ENCODE measurements around the gene PPP6R1. TPM values are rescaled to one million over a fixed set of nuclear protein-coding genes. Genes with fewer than 3 reads are reported as not detected.

Gene PPP6R1
- total and polyA plus RNA-seq, 2 of the 13 experiments (the other 11 are each of a cell fraction or from before 2014, with no cell fraction given), result 25.8 to 54.0 TPM

GRCh38 chr19:55301459-55302317 is 42.9 kb upstream of the PPP6R1 start (continued):
- no peak for TF ChIP-seq ZNF773 (CRISPR knock-in tag; IDR thresholded peaks at IDR 0.05; ENCODE audit: borderline replicate concordance)
- no peak for TF ChIP-seq ZNF329 (CRISPR knock-in tag; IDR thresholded peaks at IDR 0.05; ENCODE audit: low read depth)
- TF ChIP-seq PBX2 (CRISPR knock-in tag; IDR thresholded peaks at IDR 0.05), result no peak
- TF ChIP-seq ZFP1 (CRISPR knock-in tag; IDR thresholded peaks at IDR 0.05), result no peak
- TF ChIP-seq KDM3A (CRISPR knock-in tag; IDR thresholded peaks at IDR 0.05; ENCODE audit: low read depth), result peak; percentile 67; the same call in 1 of the 2 replicates
- TF ChIP-seq E2F1 (CRISPR knock-in tag; IDR thresholded peaks at IDR 0.05), result no peak
- no peak for TF ChIP-seq SATB2 (CRISPR knock-in tag; IDR thresholded peaks at IDR 0.05)
- TF ChIP-seq ZNF512 (CRISPR knock-in tag; IDR thresholded peaks at IDR 0.05), result no peak
- TF ChIP-seq ZNF710 (CRISPR knock-in tag; IDR thresholded peaks at IDR 0.05; ENCODE audit: borderline replicate concordance), result no peak
- TF ChIP-seq KDM2A (CRISPR knock-in tag; IDR thresholded peaks at IDR 0.05; ENCODE audit: borderline replicate concordance, low read depth), result 0 out of 2 replicates have a peak, but pooled peaks have one; percentile 61
- TF ChIP-seq, protein P1, sequence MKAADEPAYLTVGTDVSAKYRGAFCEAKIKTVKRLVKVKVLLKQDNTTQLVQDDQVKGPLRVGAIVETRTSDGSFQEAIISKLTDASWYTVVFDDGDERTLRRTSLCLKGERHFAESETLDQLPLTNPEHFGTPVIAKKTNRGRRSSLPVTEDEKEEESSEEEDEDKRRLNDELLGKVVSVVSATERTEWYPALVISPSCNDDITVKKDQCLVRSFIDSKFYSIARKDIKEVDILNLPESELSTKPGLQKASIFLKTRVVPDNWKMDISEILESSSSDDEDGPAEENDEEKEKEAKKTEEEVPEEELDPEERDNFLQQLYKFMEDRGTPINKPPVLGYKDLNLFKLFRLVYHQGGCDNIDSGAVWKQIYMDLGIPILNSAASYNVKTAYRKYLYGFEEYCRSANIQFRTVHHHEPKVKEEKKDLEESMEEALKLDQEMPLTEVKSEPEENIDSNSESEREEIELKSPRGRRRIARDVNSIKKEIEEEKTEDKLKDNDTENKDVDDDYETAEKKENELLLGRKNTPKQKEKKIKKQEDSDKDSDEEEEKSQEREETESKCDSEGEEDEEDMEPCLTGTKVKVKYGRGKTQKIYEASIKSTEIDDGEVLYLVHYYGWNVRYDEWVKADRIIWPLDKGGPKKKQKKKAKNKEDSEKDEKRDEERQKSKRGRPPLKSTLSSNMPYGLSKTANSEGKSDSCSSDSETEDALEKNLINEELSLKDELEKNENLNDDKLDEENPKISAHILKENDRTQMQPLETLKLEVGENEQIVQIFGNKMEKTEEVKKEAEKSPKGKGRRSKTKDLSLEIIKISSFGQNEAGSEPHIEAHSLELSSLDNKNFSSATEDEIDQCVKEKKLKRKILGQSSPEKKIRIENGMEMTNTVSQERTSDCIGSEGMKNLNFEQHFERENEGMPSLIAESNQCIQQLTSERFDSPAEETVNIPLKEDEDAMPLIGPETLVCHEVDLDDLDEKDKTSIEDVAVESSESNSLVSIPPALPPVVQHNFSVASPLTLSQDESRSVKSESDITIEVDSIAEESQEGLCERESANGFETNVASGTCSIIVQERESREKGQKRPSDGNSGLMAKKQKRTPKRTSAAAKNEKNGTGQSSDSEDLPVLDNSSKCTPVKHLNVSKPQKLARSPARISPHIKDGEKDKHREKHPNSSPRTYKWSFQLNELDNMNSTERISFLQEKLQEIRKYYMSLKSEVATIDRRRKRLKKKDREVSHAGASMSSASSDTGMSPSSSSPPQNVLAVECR (CRISPR knock-in tag; IDR thresholded peaks at IDR 0.05; ENCODE audit: borderline replicate concordance), result no peak
- no peak for TF ChIP-seq AKAP8 (CRISPR knock-in tag; IDR thresholded peaks at IDR 0.05)
- TF ChIP-seq ZFAT (CRISPR knock-in tag; conservative IDR thresholded peaks at IDR 0.05), result no peak
- TF ChIP-seq, protein P2, sequence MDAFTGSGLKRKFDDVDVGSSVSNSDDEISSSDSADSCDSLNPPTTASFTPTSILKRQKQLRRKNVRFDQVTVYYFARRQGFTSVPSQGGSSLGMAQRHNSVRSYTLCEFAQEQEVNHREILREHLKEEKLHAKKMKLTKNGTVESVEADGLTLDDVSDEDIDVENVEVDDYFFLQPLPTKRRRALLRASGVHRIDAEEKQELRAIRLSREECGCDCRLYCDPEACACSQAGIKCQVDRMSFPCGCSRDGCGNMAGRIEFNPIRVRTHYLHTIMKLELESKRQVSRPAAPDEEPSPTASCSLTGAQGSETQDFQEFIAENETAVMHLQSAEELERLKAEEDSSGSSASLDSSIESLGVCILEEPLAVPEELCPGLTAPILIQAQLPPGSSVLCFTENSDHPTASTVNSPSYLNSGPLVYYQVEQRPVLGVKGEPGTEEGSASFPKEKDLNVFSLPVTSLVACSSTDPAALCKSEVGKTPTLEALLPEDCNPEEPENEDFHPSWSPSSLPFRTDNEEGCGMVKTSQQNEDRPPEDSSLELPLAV (CRISPR knock-in tag; conservative IDR thresholded peaks at IDR 0.05; ENCODE audit: low read depth), result no peak
- no peak for TF ChIP-seq KLF15 (CRISPR knock-in tag; IDR thresholded peaks at IDR 0.05; ENCODE audit: borderline replicate concordance)
- no peak for TF ChIP-seq KAT2B (IDR thresholded peaks at IDR 0.05; ENCODE audit: borderline replicate concordance, low read depth, low read length)
